Neuronal stem cell (in vitro differentiated cells): Measurements from ENCODE around the gene FHIT.

Experiments used
- DNase-seq: peaks from one replicate; pipeline ENCODE4 v3.0.0-alpha.2; 2013; ENCODE audit warnings: low spot score
- H2AFZ ChIP-seq: one replicate; pipeline ENCODE4 v1.6.1; 2013; ENCODE audit warnings: mild to moderate bottlenecking, low read length, inconsistent platforms
- H2AK5ac ChIP-seq: 2 replicates; pipeline ENCODE4 v1.6.1; 2013; ENCODE audit warnings: low read depth, mild to moderate bottlenecking, inconsistent platforms, low read length, moderate library complexity, mixed read lengths
- H2BK120ac ChIP-seq: 2 replicates; pipeline ENCODE4 v1.6.1; 2013; ENCODE audit warnings: low read depth, mild to moderate bottlenecking, inconsistent platforms, low read length, moderate library complexity, mixed read lengths
- H2BK12ac ChIP-seq: one replicate; pipeline ENCODE4 v1.6.1; 2013; ENCODE audit warnings: low read length, inconsistent platforms
- H2BK15ac ChIP-seq: 2 replicates; pipeline ENCODE4 v1.6.1; 2013; ENCODE audit warnings: mild to moderate bottlenecking, low read length, inconsistent platforms, mixed read lengths
- H2BK5ac ChIP-seq: one replicate; pipeline ENCODE4 v1.6.1; 2013; ENCODE audit warnings: inconsistent platforms, mild to moderate bottlenecking, low read length, moderate library complexity
- H3K14ac ChIP-seq: one replicate; pipeline ENCODE4 v1.6.1; 2013; ENCODE audit warnings: low read length, inconsistent platforms
- H3K18ac ChIP-seq: 2 replicates; pipeline ENCODE4 v1.6.1; 2013; ENCODE audit warnings: low read length, inconsistent platforms
- H3K23ac ChIP-seq: 2 replicates; pipeline ENCODE4 v1.6.1; 2013; ENCODE audit warnings: low read depth, mild to moderate bottlenecking, mixed read lengths, low read length, inconsistent platforms; ENCODE audit not compliant: poor library complexity
- H3K27ac ChIP-seq: replicated peaks from 3 replicates; pipeline ENCODE4 v1.5.1; 2013; ENCODE audit warnings: low read length, inconsistent platforms
- H3K27me3 ChIP-seq, 3 experiments: 2 replicates each; pipeline ENCODE4 v1.6.1; 2013; ENCODE audit warnings: low read length in 3 of 3, mild to moderate bottlenecking in 2 of 3, inconsistent platforms in 1 of 3, low read depth in 1 of 3, mixed read lengths in 1 of 3, moderate library complexity in 1 of 3; ENCODE audit not compliant: control insufficient read depth in 3 of 3, insufficient read depth in 3 of 3
- H3K36me3 ChIP-seq, 2 donors: replicated peaks in 1 of 2; 2 replicates each; pipeline ENCODE4 v1.6.1; 2013; ENCODE audit warnings: low read length in 2 of 2; ENCODE audit not compliant: control insufficient read depth in 2 of 2, insufficient read depth in 2 of 2
- H3K4ac ChIP-seq: 2 replicates; pipeline ENCODE4 v1.6.1; 2013; ENCODE audit warnings: inconsistent platforms, mild to moderate bottlenecking, low read length, moderate library complexity
- H3K4me1 ChIP-seq, 2 donors: 1 replicate in 1 of 2; 2 replicates in 1 of 2; pipeline ENCODE4 v1.6.1; 2013; ENCODE audit warnings: low read length in 2 of 2, low read depth in 1 of 2; ENCODE audit not compliant: control insufficient read depth in 2 of 2, insufficient read depth in 1 of 2
- H3K4me2 ChIP-seq: one replicate; pipeline ENCODE4 v1.6.1; 2013; ENCODE audit warnings: mild to moderate bottlenecking, low read length, inconsistent platforms; ENCODE audit not compliant: insufficient read depth, poor library complexity, severe bottlenecking
- H3K4me3 ChIP-seq, 2 donors: 2 replicates each; pipeline ENCODE4 v1.5.1; 2013; ENCODE audit warnings: low read length in 2 of 2, mild to moderate bottlenecking in 2 of 2, inconsistent platforms in 1 of 2, moderate library complexity in 1 of 2
- H3K79me1 ChIP-seq: one replicate; pipeline ENCODE4 v1.6.1; 2013; ENCODE audit warnings: low read depth, mild to moderate bottlenecking, inconsistent platforms, low read length, moderate library complexity
- H3K9ac ChIP-seq: one replicate; pipeline ENCODE4 v1.6.1; 2013; ENCODE audit warnings: mild to moderate bottlenecking, low read depth, low read length, inconsistent platforms; ENCODE audit not compliant: poor library complexity
- H3K9me3 ChIP-seq, 2 donors: replicated peaks in 1 of 2; 2 replicates each; pipeline versions ENCODE3 to v1.6.1; 2013; ENCODE audit warnings: low read length in 2 of 2, mild to moderate bottlenecking in 2 of 2, inconsistent platforms in 1 of 2, low read depth in 1 of 2, mixed read lengths in 1 of 2, moderate library complexity in 1 of 2; ENCODE audit not compliant: control insufficient read depth in 2 of 2, insufficient read depth in 1 of 2
- H4K8ac ChIP-seq: one replicate; pipeline ENCODE4 v1.6.1; 2013; ENCODE audit warnings: low read depth, mild to moderate bottlenecking, inconsistent platforms, low read length, moderate library complexity
- H4K91ac ChIP-seq: one replicate; pipeline ENCODE4 v1.6.1; 2013; ENCODE audit warnings: low read length, low read depth, mild to moderate bottlenecking, inconsistent platforms; ENCODE audit not compliant: poor library complexity
- WGBS, 2 donors: extraction: QIAGEN DNeasy Blood & Tissue Kit; methylation state at CpG; one replicate each; pipeline ENCODE4 v1.1.7; 2013; ENCODE audit warnings: missing lambda C conversion rate in 2 of 2, mixed read lengths in 1 of 2; ENCODE audit not compliant: insufficient read length in 2 of 2, insufficient replicate concordance in 1 of 2; ENCODE audit errors: extremely low coverage in 2 of 2; 5-methylcytosine and 5-hydroxymethylcytosine counted together

Gene FHIT

DNA sequence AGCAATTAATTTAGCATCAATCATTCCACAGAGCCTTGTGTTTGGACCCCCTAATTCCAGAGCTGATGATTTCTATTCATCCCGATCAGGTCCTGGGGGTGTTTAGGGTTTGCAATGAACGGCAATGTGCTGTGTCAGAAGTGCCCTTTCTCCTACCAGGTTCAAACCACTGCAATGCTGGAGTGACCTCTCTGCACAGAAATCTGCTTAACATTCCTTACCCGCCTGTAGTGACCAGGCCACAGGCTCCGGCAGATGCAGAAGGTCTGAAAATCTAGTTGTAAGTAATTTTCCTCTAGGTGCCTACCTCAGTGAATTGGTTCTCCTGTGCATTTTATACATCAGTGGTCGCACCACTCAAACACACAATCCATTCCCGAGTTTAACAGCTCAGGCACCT lies 1476.1 kb downstream of the FHIT start:
- Histone ChIP-seq H2AK5ac (no peak overlapping the region), H3K4me2 (no peak overlapping the region), H3K18ac (no peak overlapping the region), H3K36me3 (no peaks in the 10 kb centered on the region), H4K91ac (no peak overlapping the region), H2AFZ (no peak overlapping the region), H3K23ac (no peak overlapping the region), H3K4me1 (peaks cover 0 to 6% of the 10 kb centered on the region in 2 donors), H4K8ac (no peak overlapping the region), H3K4ac (no peak overlapping the region), H3K14ac (no peak overlapping the region), H2BK5ac (no peak overlapping the region), H2BK15ac (no peak overlapping the region), H2BK120ac (no peak overlapping the region), H3K27me3 (no peaks in the 10 kb centered on the region), H3K4me3 (no peak overlapping the region), H3K79me1 (no peaks in the 10 kb centered on the region), H2BK12ac (no peak overlapping the region), H3K27ac (no peak overlapping the region), H3K9me3 (no peaks in the 10 kb centered on the region), H3K9ac (no peak overlapping the region)
- DNase-seq = no peak
- WGBS, 2 donors = no CpG with 5 or more reads among the region's 6 CpGs

DNA sequence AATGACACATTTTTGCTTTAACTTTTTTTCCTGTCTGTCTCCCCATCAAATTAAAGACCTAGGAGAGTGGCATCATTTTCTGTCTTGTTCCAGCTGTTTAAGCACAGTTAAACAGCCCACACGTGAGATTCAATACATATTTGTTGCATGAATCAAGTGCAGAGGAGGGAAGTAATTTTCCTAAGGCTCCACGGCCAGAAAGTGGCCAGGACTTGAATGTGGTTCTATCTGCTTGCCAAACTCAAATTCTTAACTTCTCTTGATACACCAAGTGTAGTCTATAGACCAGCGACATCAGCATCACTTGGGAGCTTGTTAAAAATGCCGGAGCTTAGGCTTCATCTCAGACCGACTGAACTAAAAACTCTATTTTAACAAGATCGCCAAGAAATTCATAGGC lies 1476.6 kb downstream of the FHIT start:
- Histone ChIP-seq H3K4me2 (no peak overlapping the region), H3K9me3 (no peaks in the 10 kb centered on the region), H3K18ac (no peak overlapping the region), H4K8ac (no peak overlapping the region), H2BK5ac (no peak overlapping the region), H3K9ac (no peak overlapping the region), H3K27me3 (no peaks in the 10 kb centered on the region), H2AFZ (no peak overlapping the region), H3K36me3 (no peaks in the 10 kb centered on the region), H3K14ac (no peak overlapping the region), H3K27ac (no peak overlapping the region), H3K79me1 (no peaks in the 10 kb centered on the region), H2BK120ac (no peak overlapping the region), H2BK15ac (no peak overlapping the region), H3K4ac (no peak overlapping the region), H3K23ac (no peak overlapping the region), H4K91ac (no peak overlapping the region), H3K4me3 (no peak overlapping the region), H2AK5ac (no peak overlapping the region), H3K4me1 (peaks cover 0 to 6% of the 10 kb centered on the region in 2 donors), H2BK12ac (no peak overlapping the region)
- no CpG with 5 or more reads among the region's 6 CpGs for WGBS, 2 donors
- no peak for DNase-seq

DNA sequence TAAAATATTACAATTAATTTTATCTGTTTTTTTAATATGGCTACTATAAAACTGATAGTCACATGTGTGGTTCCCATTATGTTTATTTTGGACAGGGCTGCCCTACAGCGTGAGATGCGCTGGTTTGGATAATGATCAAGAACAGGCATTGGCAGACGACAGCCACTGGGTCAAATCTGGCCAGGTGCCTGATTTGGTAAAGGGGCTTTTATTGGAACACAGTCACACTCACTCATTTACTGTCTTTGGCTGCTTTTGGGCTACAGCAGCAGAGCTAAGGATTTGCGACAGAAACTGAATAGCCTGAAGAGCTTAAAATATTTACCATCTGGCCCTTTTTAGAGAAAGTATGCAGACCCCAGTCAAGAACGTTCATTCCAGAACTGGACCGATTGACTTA lies 1477.3 kb downstream of the FHIT start:
- Histone ChIP-seq H3K27ac (no peak overlapping the region), H4K91ac (no peak overlapping the region), H3K4me2 (no peak overlapping the region), H2BK12ac (no peak overlapping the region), H3K4me1 (peaks cover 0 to 6% of the 10 kb centered on the region in 2 donors), H3K14ac (no peak overlapping the region), H3K23ac (no peak overlapping the region), H2AFZ (no peak overlapping the region), H3K4me3 (no peak overlapping the region), H3K27me3 (no peaks in the 10 kb centered on the region), H2BK15ac (no peak overlapping the region), H3K9me3 (no peaks in the 10 kb centered on the region), H2AK5ac (no peak overlapping the region), H2BK120ac (no peak overlapping the region), H3K18ac (no peak overlapping the region), H4K8ac (no peak overlapping the region), H2BK5ac (no peak overlapping the region), H3K79me1 (no peaks in the 10 kb centered on the region), H3K4ac (no peak overlapping the region), H3K36me3 (no peaks in the 10 kb centered on the region), H3K9ac (no peak overlapping the region)
- WGBS, 2 donors = no CpG with 5 or more reads among the region's 6 CpGs
- no peak for DNase-seq

DNA sequence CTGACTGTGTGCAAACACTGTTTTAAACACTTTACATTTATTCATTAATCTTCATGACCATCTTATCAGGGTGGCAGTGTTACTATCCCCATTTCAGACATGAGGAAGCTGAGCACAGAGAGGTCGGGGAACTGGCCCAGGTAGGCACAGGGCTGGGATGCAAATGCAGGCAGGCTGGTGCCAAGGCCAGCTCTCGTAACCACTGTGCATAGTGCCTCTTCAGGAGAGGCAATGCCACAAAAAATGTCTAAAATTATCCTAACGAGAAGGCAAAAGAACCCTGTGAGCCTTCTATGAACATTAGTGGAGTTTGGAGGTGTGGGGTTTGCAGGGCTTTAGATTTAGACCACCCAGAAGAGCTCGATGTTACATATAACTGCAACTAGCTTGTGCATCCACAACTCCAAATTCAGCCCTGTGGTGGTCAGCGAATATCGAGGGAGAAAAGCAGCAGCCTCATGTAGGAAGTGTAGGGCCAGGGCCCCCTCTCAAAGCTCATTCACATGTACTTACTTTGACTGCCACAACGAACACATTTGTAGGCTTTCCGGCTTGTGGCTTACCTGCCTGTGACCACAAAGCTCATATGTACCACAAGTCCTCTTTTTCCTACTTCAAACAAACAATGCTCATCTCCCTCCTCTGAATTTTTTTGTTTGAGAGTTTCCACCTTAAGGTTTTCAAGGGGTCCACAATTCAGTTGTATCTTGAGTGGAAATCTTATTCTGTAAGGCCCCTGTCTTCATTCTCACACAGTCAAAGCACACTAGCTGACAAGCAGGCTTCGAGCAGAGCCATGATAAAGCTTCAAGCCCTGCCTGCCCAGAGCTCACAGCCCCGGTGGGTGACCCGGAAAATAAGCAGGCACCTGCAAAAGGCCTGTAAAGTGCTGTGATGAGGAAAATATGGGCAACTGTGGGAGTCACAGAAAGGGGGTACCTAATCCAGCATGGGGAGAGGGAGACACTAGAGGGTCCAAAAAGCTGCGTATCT lies 1478.5 kb downstream of the FHIT start:
- Histone ChIP-seq H3K36me3 (no peaks in the 10 kb centered on the region), H3K4me1 (peaks cover 0 to 6% of the 10 kb centered on the region in 2 donors), H2BK120ac (no peak overlapping the region), H2AK5ac (no peak overlapping the region), H3K4me3 (no peak overlapping the region), H3K9ac (no peak overlapping the region), H3K4me2 (no peak overlapping the region), H3K23ac (no peak overlapping the region), H3K27me3 (no peaks in the 10 kb centered on the region), H3K79me1 (no peaks in the 10 kb centered on the region), H2BK5ac (no peak overlapping the region), H3K9me3 (no peaks in the 10 kb centered on the region), H2BK15ac (no peak overlapping the region), H3K18ac (no peak overlapping the region), H2BK12ac (no peak overlapping the region), H3K27ac (no peak overlapping the region), H4K91ac (no peak overlapping the region), H3K4ac (no peak overlapping the region), H3K14ac (no peak overlapping the region), H2AFZ (no peak overlapping the region), H4K8ac (no peak overlapping the region)
- DNase-seq = no peak
- WGBS, 2 donors = no CpG with 5 or more reads among the region's 12 CpGs
